ENCODE data around the gene HIC1.

DNA sequence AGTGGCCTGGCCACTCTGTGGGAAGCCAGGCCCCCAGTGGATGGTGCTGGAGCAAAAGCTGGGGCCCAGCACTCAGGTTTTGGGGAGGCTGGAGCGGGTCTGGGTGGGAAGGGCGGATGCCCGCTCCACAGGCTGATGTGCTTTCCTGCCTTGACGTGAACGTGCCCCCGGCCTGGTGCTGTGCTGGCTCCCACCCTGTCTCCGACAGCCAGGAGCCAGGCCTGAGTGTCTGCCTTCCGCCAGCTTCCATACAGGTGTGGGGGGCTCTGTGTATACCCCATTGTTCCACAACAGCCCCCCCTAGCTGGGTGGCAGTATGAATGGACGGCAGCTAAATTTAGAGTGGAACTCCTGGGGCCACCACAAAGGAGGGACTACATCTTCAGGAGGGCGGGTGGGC, 20.0 kb downstream of the HIC1 start:
- TF ChIP-seq, protein P1, sequence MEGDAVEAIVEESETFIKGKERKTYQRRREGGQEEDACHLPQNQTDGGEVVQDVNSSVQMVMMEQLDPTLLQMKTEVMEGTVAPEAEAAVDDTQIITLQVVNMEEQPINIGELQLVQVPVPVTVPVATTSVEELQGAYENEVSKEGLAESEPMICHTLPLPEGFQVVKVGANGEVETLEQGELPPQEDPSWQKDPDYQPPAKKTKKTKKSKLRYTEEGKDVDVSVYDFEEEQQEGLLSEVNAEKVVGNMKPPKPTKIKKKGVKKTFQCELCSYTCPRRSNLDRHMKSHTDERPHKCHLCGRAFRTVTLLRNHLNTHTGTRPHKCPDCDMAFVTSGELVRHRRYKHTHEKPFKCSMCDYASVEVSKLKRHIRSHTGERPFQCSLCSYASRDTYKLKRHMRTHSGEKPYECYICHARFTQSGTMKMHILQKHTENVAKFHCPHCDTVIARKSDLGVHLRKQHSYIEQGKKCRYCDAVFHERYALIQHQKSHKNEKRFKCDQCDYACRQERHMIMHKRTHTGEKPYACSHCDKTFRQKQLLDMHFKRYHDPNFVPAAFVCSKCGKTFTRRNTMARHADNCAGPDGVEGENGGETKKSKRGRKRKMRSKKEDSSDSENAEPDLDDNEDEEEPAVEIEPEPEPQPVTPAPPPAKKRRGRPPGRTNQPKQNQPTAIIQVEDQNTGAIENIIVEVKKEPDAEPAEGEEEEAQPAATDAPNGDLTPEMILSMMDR (IDR thresholded peaks at IDR 0.05; ENCODE audit: insufficient read depth, low read length, poor library complexity, severe bottlenecking) = no peak
- no peak for TF ChIP-seq EZH2phosphoT487 (conservative IDR thresholded peaks at IDR 0.05; ENCODE audit: low read length)

All from SU-DHL-6 (cell line).